ENCODE results near the gene EFCAB13.

EFCAB13 gene

GRCh38 chr17:47295037-47295873 lies 28.5 kb upstream of the EFCAB13 start:
- no peak for DNase-seq

DNA sequence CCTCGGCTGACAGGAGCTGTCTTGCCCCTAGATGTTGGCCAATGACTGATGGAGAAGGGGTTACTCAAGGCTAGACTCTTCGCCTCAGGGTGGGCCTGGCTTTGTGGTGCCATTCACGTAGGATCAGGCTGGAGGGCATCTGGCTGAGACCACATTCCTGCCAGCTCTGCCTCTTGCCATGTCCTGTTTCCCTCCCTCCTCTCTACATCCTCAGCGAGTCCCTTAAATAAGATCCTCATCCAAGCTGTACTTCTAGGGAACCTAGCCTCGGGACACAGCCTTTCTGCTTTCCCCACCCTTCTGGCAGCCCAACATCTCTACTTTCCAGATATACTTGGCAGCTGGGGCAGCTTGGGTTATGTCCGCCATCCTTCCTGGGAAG lies 27.9 kb upstream of the EFCAB13 start:
- DNase-seq, result no peak

- DNase-seq, result no peak
Measured at GRCh38 chr17:47297661-47298400, 25.9 kb upstream of the EFCAB13 start.

GRCh38 chr17:47298712-47299111 lies 25.0 kb upstream of the EFCAB13 start:
- no peak for DNase-seq

- no peak for DNase-seq
Measured at GRCh38 chr17:47299239-47299910, 24.4 kb upstream of the EFCAB13 start.

GRCh38 chr17:47300718-47301117 lies 23.0 kb upstream of the EFCAB13 start:
- no peak for DNase-seq

DNA sequence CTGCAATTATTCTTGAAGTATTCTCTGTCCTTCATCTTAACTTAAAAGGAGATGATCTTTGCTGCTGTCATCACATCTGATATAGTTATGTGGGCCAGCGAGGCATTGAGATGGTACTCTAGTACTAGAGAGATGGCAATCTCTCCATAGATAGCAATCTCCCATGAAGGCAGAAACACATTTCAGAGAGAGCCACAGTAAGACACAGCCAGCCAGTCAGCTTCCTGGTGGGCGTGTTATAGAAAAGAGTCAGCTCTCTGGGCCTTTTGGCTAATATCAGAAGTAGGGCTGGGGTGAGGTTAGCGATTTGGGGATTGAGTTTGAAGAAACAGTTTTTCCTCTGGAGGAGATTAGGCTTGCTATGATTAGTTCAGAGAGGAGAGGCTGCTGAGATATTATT lies 22.6 kb upstream of the EFCAB13 start:
- no peak for DNase-seq

DNA sequence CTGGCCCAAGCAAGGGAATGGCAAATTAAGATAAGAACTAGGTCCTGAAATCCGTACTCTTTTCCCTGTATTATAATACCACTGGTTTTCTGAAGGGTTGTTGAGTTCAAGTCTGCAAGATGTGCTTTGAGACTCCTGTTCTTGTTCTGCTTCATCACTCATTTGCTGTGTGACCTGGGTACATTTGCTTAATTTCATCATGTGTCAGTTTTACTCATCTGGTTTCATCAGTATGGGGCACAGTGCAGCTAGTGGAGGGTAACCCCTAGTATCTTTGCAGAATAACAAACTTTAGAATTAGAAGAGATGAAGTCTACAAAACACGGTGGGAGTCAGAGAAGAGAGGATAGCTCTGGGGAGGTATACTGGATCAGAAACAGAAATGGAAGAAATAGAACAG lies 21.9 kb upstream of the EFCAB13 start:
- DNase-seq, result no peak

DNA sequence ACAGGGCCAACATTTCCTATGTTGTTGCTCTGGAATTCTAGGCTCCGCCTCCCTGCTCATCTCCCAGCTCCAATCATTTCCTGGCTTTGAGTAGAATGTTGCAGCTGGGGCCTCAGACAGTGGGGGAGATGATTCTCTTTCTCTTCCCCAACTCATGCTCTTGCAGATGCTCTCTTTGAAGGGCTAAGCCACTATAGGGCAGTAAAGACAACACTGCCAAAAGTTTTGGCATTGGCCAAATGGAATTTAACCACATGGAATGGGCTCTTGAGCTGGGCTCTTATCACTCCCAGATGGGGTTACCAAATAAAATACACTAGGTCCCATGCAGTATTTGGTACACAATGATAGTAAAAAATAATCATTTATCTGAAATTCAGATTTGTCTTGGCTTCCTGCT lies 19.6 kb upstream of the EFCAB13 start:
- peak; percentile 64 for DNase-seq

DNA sequence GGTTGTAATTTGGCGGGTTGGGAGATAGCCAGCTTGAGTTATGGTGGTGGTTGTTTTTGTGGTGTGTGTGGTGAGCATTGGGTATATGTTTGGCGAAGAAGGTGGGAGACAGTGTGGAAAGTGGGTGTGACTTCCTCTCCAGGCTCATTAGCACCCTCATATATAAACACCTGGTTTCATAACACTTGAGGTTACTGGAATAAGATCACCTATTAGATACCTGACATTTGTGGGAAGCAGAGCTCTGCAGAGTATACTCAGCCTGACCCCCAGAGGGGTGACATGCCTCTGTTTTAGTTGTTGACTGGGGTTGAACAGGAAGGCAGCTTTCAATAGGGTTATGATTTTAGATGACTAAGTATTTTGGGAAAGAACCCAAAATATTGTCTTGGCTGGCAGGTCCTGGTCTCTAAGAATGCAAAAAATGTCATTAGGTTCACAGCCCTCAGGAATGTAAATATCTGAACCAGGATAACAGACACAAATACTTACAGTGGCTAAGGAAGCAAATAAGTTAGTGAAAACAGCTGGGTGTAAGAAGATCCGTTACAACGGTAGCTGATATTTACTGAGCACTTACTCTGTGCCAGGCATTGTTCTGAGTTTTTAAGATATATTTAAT lies 18.3 kb upstream of the EFCAB13 start:
- peak; percentile 97 for DNase-seq

DNA sequence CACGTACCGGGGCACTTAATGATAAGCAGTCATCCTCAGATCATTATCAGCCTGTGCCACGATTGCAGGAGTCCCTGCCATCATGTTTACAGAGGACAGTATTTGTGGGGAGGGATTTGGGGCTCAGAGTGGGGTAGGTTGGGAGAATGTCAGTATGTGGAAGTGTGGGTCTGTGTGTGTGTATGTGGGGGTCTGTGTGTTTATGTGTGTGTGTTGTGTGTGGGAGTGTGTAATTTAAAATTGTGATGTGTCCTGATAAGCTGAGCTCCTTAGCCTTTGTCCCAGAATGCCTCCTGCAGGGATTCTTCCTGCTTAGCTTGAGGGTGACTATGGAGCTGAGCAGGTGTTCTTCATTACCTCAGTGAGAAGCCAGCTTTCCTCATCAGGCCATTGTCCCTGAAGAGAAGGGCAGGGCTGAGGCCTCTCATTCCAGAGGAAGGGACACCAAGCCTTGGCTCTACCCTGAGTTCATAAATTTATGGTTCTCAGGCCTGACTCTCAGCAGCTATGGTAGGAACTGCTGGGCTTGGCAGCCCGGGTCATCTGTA lies 13.5 kb upstream of the EFCAB13 start:
- no peak for DNase-seq

- DNase-seq, result no peak
Measured at GRCh38 chr17:47311420-47311819, 12.3 kb upstream of the EFCAB13 start.

DNA sequence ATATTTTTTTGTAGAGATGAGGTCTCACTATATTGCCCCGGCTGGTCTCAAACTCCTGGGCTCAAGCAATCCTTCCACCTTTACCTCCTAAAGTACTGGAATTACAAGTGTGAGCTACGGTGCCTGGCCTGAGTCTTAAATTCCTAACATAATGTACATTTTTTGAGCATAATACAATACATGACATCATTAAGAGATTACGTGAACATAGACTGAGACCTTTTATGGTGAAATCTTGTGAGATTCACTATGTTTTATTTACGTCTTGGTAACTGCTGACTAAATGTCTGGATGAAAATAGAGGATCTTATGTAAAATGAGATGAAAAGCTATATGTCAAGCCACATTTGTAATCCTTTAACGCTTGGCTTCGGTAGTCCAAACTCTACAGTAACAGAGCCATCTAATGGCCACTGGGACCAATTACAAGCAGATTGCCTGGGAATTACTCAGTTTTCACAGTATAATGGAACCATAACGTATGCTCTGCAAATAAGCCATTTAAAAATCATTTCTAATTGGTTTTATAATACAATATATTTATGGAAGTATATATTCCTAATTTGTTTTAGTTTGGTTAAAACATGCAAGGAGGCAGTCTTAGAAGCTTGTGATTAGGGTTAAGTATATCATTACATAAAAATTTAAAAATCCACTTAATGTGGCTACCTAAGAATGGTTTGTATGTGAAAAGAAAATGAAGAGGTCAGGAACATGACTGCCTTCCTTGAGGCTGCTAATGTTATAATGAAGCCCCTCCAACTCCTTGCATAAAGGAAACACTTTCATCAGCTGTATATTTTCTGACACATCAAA lies 8.1 kb upstream of the EFCAB13 start:
- peak; percentile 95 for DNase-seq

DNA sequence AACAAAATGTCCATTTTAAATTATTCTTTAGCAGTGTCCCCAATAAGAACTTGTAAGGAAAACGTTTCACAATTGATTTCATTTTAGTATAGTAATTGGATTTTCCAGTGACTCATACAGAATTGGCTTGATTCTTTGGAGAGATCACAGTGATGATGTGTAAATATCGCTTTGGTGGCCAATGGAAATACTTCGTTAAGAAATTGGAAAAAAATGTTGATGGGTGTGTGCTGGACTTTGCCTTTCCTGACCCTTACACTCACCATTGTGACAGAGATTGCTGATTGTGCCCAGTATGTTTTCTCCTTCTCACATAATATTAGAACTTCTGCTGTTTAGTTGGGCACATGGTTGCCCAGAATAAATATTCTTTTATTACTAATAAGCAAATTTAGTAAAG lies 7.4 kb upstream of the EFCAB13 start:
- peak; percentile 31 for DNase-seq

DNA sequence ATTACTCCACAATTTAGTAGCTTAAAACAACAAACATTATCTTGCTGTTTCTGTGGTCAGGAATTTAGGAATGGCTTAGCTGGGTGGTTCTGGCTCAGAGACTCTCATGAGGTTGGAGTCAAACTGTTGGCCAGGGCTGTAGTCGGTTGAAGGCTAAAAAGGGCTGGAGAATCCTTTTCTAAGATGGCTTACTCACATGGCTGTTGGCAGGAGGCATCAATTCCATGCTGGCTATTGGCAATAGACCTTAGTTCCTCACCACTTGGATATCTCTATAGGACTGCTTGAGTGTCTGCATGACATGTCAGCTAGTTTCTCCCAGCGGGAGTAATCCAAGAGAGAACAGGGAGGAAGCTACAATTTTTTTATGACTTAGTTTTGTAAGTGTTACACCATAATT lies 6.6 kb upstream of the EFCAB13 start:
- DNase-seq, result peak; percentile 64

DNA sequence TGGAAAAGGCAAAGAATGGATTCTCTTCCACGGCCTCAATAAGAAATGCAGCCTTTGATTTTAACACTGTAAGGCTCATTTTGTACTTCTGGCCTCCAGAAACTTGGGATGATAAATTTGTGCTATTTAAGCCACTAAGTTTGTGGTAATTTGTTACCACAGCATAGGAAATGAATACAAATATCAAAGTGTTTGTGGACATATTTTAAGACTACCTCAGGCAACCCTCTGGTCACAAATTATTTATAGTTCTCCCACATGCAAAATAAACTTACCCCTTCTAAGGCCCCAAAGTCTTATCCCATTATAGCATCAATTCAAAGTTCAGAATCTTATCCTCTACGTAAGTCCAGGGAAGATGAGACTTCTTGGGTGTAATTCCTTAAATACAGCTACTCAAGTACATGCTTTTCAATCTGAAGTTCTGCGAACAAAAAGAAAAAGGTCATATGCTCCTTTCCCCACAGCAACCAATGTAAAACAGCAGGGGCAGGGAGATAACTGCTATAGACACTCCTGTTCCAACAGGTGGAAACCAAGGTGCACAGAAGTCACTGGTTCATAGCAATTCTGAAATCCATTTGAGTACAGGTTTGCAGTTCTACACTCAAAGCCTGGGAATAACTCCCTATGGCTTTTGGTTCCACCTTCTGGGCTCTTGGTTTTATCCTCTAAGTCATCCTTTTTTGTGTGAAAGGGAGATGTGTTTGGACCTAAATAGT lies 5.4 kb upstream of the EFCAB13 start:
- DNase-seq, result no peak

DNA sequence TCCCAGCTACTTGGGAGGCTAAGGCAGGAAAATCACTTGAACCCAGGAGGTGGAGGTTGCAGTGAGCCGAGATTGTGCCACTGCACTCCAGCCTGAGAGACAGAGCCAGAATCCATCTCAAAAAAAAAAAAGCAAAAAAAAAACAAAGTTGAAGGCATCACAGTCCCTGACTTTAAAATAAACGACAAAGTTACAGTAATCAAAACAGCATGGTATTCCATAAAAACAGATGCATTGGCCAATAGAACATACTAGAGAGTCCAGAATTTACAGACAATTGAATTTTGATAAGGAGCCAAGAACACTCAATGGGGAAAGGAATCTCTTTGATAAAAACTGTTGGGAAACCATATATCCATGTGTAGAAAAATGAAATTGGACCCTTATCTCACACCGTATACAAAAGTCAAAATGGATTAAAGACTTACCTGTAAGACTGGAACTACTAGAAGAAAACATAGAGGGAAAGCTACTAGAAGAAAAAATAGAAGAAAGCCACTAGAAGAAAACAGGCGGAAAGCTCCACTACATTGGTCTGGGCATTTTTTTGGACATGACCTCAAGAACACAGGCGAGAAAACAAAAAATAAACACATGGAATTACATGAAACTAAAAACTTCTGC lies 2.8 kb upstream of the EFCAB13 start:
- no peak for DNase-seq

- peak; percentile 30 for DNase-seq
Measured at GRCh38 chr17:47324224-47325020, 667 bp downstream of the EFCAB13 start.

GRCh38 chr17:47325176-47325575 lies 1.4 kb downstream of the EFCAB13 start:
- DNase-seq, result no peak

DNA sequence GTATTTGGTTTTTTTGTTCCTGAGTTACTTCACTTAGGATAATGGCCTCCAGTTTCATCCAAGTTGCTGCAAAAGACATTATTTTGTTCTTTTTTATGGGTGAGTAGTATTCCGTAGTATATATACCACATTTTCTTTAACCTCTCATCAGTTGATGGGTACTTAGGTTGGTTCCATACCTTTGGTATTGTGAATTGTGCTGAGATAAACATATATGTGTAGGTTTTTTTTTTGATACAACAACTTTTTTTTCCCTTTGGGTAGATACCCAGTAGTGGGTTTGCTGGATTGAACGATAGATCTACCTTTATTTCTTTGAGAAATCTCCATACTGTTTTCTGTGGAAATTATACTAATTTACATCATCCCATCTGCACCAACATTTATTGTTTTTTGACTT lies 6.8 kb downstream of the EFCAB13 start:
- DNase-seq, result no peak

All from fibroblast of skin of scalp (primary cell).